H1 (cell line): Measurements from ENCODE around the gene ZNF8. TPM values are rescaled to one million over a fixed set of nuclear protein-coding genes. Genes with fewer than 3 reads are reported as not detected.

Experiments used
- CTCF ChIA-PET: fragments of 300-600 bp; sonication (Branson Sonifier 250); formaldehyde crosslinking; loops from one replicate; lab custom pipeline; 2021; ENCODE audit not compliant: partially characterized antibody; lab: Charles Lee
- POLR2A ChIA-PET: fragments of 300-600 bp; sonication (Branson Sonifier 250); formaldehyde crosslinking; loops from one replicate; lab custom pipeline; 2021; ENCODE audit warnings: inconsistent platforms; ENCODE audit not compliant: partially characterized antibody; lab: Charles Lee
- DNase-seq, 2 experiments: peaks; one replicate each; pipeline versions ENCODE4 v3.0.0 to v3.0.0-alpha.2; 2010 to 2022; ENCODE audit warnings: low spot score in 2 of 2, low read depth in 1 of 2, mixed read lengths in 1 of 2
- FAIRE-seq: peaks from 2 replicates; lab custom pipeline; 2011; peaks lifted over from hg19 to GRCh38; lab: Jason Lieb, UNC
- H2AFZ ChIP-seq: 2 replicates; pipeline ENCODE4 v1.8.1; 2012; ENCODE audit warnings: low read length, inconsistent platforms
- H2AK5ac ChIP-seq: 2 replicates; pipeline ENCODE4 v1.6.1; 2013; ENCODE audit warnings: low read depth, low read length
- H2BK120ac ChIP-seq: replicated peaks from 2 replicates; pipeline ENCODE3; 2013; ENCODE audit warnings: low read depth, low read length, inconsistent platforms
- H2BK12ac ChIP-seq: 2 replicates; pipeline ENCODE4 v1.6.1; 2013; ENCODE audit warnings: low read depth, low read length
- H2BK15ac ChIP-seq: 2 replicates; pipeline ENCODE4 v1.6.1; 2013; ENCODE audit warnings: low read length
- H2BK20ac ChIP-seq: 2 replicates; pipeline ENCODE4 v1.6.1; 2013; ENCODE audit warnings: low read length
- H2BK5ac ChIP-seq: 2 replicates; pipeline ENCODE4 v1.6.1; 2013; ENCODE audit warnings: low read depth, low read length
- H3K14ac ChIP-seq: 2 replicates; pipeline ENCODE4 v1.6.1; 2013; ENCODE audit warnings: inconsistent platforms; ENCODE audit not compliant: insufficient read length
- H3K18ac ChIP-seq: 2 replicates; pipeline ENCODE4 v1.6.1; 2013; ENCODE audit warnings: low read length; ENCODE audit errors: extremely low read depth
- H3K23ac ChIP-seq: 2 replicates; pipeline ENCODE4 v1.6.1; 2013; ENCODE audit warnings: inconsistent platforms; ENCODE audit not compliant: insufficient read length
- H3K23me2 ChIP-seq: 2 replicates; pipeline ENCODE4 v1.6.1; 2013; ENCODE audit warnings: low read depth, low read length
- H3K27ac ChIP-seq: 2 replicates; pipeline ENCODE4 v1.6.1; 2011; ENCODE audit warnings: low read depth, low read length, inconsistent platforms
- H3K27me3 ChIP-seq, 4 experiments: replicated peaks in 1 of 4; 1 replicate in 1 of 4; 2 replicates in 3 of 4; pipeline versions ENCODE4 v1.6.1 to v1.8.1; 2011 to 2013; ENCODE audit warnings: low read length in 3 of 4, mild to moderate bottlenecking in 3 of 4, inconsistent platforms in 2 of 4, mixed read lengths in 2 of 4, moderate library complexity in 1 of 4; ENCODE audit not compliant: control insufficient read depth in 3 of 4, insufficient read depth in 3 of 4; ENCODE audit errors: extremely low read depth in 1 of 4
- H3K36me3 ChIP-seq, 4 experiments: 2 replicates each; pipeline versions ENCODE4 v1.6.1 to v1.8.1; 2011 to 2013; ENCODE audit warnings: mild to moderate bottlenecking in 4 of 4, low read length in 3 of 4, moderate library complexity in 2 of 4, control low read depth in 1 of 4, inconsistent platforms in 1 of 4; ENCODE audit not compliant: insufficient read depth in 4 of 4, control insufficient read depth in 2 of 4
- H3K4ac ChIP-seq: replicated peaks from 2 replicates; pipeline ENCODE3; 2013; ENCODE audit warnings: low read length, low read depth, mixed read lengths, inconsistent platforms; ENCODE audit not compliant: insufficient read length
- H3K4me1 ChIP-seq, 4 experiments: replicated peaks in 1 of 4; 1 replicate in 1 of 4; 2 replicates in 3 of 4; pipeline versions ENCODE4 v1.6.1 to v1.8.1; 2011 to 2013; ENCODE audit warnings: low read length in 3 of 4, inconsistent platforms in 2 of 4, mixed read lengths in 1 of 4; ENCODE audit not compliant: insufficient read depth in 4 of 4, control insufficient read depth in 3 of 4
- H3K4me2 ChIP-seq, 2 experiments: 2 replicates each; pipeline versions ENCODE4 v1.6.1 to v1.8.1; 2011 to 2013; ENCODE audit warnings: low read depth in 2 of 2, low read length in 2 of 2, control low read depth in 1 of 2, inconsistent platforms in 1 of 2, mild to moderate bottlenecking in 1 of 2; ENCODE audit not compliant: insufficient read depth in 1 of 2
- H3K4me3 ChIP-seq, 4 experiments: fragments of 200-600, 300-600 bp in 1 of 4; sonication (generic), shearing (Covaris generic), sonication (Bioruptor Twin) in 1 of 4; 2 replicates each; pipeline versions ENCODE4 v1.5.1 to v1.8.1; 2011 to 2016; ENCODE audit warnings: low read length in 4 of 4, low read depth in 3 of 4, control low read depth in 2 of 4, inconsistent platforms in 2 of 4, mild to moderate bottlenecking in 2 of 4, mixed read lengths in 1 of 4, moderate library complexity in 1 of 4; ENCODE audit not compliant: insufficient read depth in 2 of 4; ENCODE audit errors: extremely low read depth in 1 of 4
- H3K56ac ChIP-seq: replicated peaks from 2 replicates; pipeline ENCODE3; 2013; ENCODE audit warnings: low read depth, mild to moderate bottlenecking, mixed read lengths, low read length, inconsistent platforms; ENCODE audit not compliant: insufficient read length
- H3K79me1 ChIP-seq: 2 replicates; pipeline ENCODE4 v1.6.1; 2013; ENCODE audit warnings: low read depth, low read length, control low read depth
- H3K79me2 ChIP-seq, 2 experiments: 2 replicates each; pipeline versions ENCODE4 v1.6.1 to v1.8.1; 2012 to 2013; ENCODE audit warnings: low read length in 2 of 2, mild to moderate bottlenecking in 2 of 2, inconsistent platforms in 1 of 2; ENCODE audit not compliant: insufficient read depth in 2 of 2, control insufficient read depth in 1 of 2
- H3K9ac ChIP-seq, 4 experiments: replicated peaks in 1 of 4; 1 replicate in 1 of 4; 2 replicates in 3 of 4; pipeline versions ENCODE4 v1.6.1 to v1.8.1; 2011 to 2013; ENCODE audit warnings: low read depth in 3 of 4, low read length in 3 of 4, control low read depth in 2 of 4, mild to moderate bottlenecking in 2 of 4, moderate library complexity in 2 of 4, inconsistent platforms in 1 of 4; ENCODE audit errors: extremely low read depth in 1 of 4
- H3K9me3 ChIP-seq, 2 experiments: 2 replicates each; pipeline versions ENCODE4 v1.6.1 to v1.8.1; 2012 to 2013; ENCODE audit warnings: mild to moderate bottlenecking in 2 of 2, moderate library complexity in 2 of 2, control low read depth in 1 of 2, inconsistent platforms in 1 of 2, low read depth in 1 of 2, low read length in 1 of 2, mixed read lengths in 1 of 2; ENCODE audit not compliant: insufficient read depth in 2 of 2
- H4K20me1 ChIP-seq, 2 experiments: replicated peaks in 1 of 2; 2 replicates each; pipeline versions ENCODE3 to v1.8.1; 2011 to 2013; ENCODE audit warnings: inconsistent platforms in 2 of 2, low read length in 2 of 2, mild to moderate bottlenecking in 1 of 2; ENCODE audit not compliant: insufficient read depth in 2 of 2, control insufficient read depth in 1 of 2
- H4K5ac ChIP-seq: 2 replicates; pipeline ENCODE4 v1.6.1; 2013; ENCODE audit warnings: low read length, low read depth, mixed read lengths, inconsistent platforms; ENCODE audit not compliant: insufficient read length
- H4K8ac ChIP-seq: 2 replicates; pipeline ENCODE4 v1.8.0; 2013; ENCODE audit warnings: mild to moderate bottlenecking, moderate library complexity, low read length, inconsistent platforms; ENCODE audit not compliant: insufficient read depth; ENCODE audit errors: extremely low read depth
- H4K91ac ChIP-seq: replicated peaks from 2 replicates; pipeline ENCODE3; 2013; ENCODE audit warnings: low read length, mixed read lengths, inconsistent platforms; ENCODE audit not compliant: insufficient read length
- CBX8 ChIP-seq: fragments of 300-800, 300-1000 bp; sonication (generic); IDR thresholded peaks from 2 replicates; pipeline ENCODE4 v1.7.1; 2016; ENCODE audit warnings: low read depth, low read length, borderline replicate concordance
- CEBPB ChIP-seq: IDR thresholded peaks from 2 replicates; pipeline ENCODE4 v1.6.1; 2012; ENCODE audit warnings: low read depth, low read length
- HDAC2 ChIP-seq, 2 experiments: fragments of 300-600 bp in 1 of 2; sonication (generic) in 1 of 2; IDR thresholded peaks; 2 replicates each; pipeline ENCODE4 v1.6.1; 2011 to 2012; ENCODE audit warnings: low read depth in 2 of 2, low read length in 2 of 2, mild to moderate bottlenecking in 2 of 2, moderate library complexity in 2 of 2, borderline replicate concordance in 1 of 2, inconsistent platforms in 1 of 2
- KDM4A ChIP-seq: IDR thresholded peaks from one replicate; pipeline ENCODE4 v1.7.1; 2012; ENCODE audit warnings: low read depth, mild to moderate bottlenecking, moderate library complexity, low read length, inconsistent platforms; ENCODE audit not compliant: severe bottlenecking
- MAFK ChIP-seq: IDR thresholded peaks from 2 replicates; pipeline ENCODE4 v1.6.1; 2012; ENCODE audit warnings: low read depth, mild to moderate bottlenecking, improper control_type of control experiment, low read length
- NANOG ChIP-seq: IDR thresholded peaks from 2 replicates; pipeline ENCODE4 v1.6.1; 2011; ENCODE audit warnings: low read length, low read depth, mild to moderate bottlenecking, inconsistent platforms; ENCODE audit not compliant: insufficient read depth, poor library complexity, severe bottlenecking
- POLR2AphosphoS5 ChIP-seq: IDR thresholded peaks from 2 replicates; pipeline ENCODE4 v1.6.1; 2011; ENCODE audit warnings: low read depth, low read length
- RNF2 ChIP-seq: fragments of 200-900, 300-1000 bp; sonication (generic); IDR thresholded peaks from 2 replicates; pipeline ENCODE4 v1.7.1; 2016; ENCODE audit warnings: borderline replicate concordance, low read depth, mild to moderate bottlenecking, antibody characterized with exemption, low read length; ENCODE audit not compliant: poor library complexity, severe bottlenecking; ENCODE audit errors: missing control alignments
- SUZ12 ChIP-seq: fragments of 200-600 bp; sonication (generic); IDR thresholded peaks from 2 replicates; pipeline ENCODE4 v1.6.1; 2012; ENCODE audit warnings: mild to moderate bottlenecking, inconsistent platforms, low read length, moderate library complexity, mixed read lengths
- TAF7 ChIP-seq: optimal IDR thresholded peaks from 2 replicates; pipeline ENCODE3; 2011; ENCODE audit warnings: low read depth, mild to moderate bottlenecking, inconsistent platforms, low read length, moderate library complexity, borderline replicate concordance
- TBP ChIP-seq: IDR thresholded peaks from 2 replicates; pipeline ENCODE4 v1.6.1; 2011; ENCODE audit warnings: low read depth, low read length, improper control_type of control experiment
- WGBS, 2 experiments: shearing (Covaris generic) in 1 of 2; methylation state at CpG; one replicate each; pipeline versions ENCODE4 v1.1.6 to v1.1.7; 2013 to 2015; ENCODE audit warnings: low lambda C conversion rate in 2 of 2, mixed read lengths in 2 of 2, inconsistent platforms in 1 of 2, low coverage in 1 of 2, missing lambda C conversion rate in 1 of 2; ENCODE audit not compliant: insufficient replicate concordance in 2 of 2, insufficient coverage in 1 of 2, insufficient read length in 1 of 2; ENCODE audit errors: extremely low coverage in 1 of 2, missing lambda C conversion rate in 1 of 2; 5-methylcytosine and 5-hydroxymethylcytosine counted together
- polyA plus RNA-seq, 7 experiments: library from polyadenylated mRNA; depleted of rRNA in 3 of 7; stranded (reverse) in 5 of 7; unstranded in 2 of 7; fragments of >200 nt in 5 of 7; fragments of 200-250 nt in 2 of 7; gene quantifications; 1 replicate in 5 of 7; 2 replicates in 1 of 7; 4 replicates in 1 of 7; pipeline versions ENCODE4 v1.2.1 to v1.2.3, GENCODE V29; 2011 to 2013; ENCODE audit warnings: missing spikeins in 2 of 7, mixed read lengths in 2 of 7
- total RNA-seq: library from RNA; stranded (reverse); fragmentation: NEBNext Ultra II Directional; extraction: Animal tissue kit (Norgen Biotek cat#: 25700); gene quantifications from 2 replicates; pipeline ENCODE4 v1.2.1, GENCODE V29; 2021
- TF ChIP-seq, protein P1 (sequence below): IDR thresholded peaks from 2 replicates; pipeline ENCODE4 v1.6.1; 2012; ENCODE audit warnings: inconsistent platforms

Gene ZNF8
- total and polyA plus RNA-seq, 2 of the 8 experiments (the other 6 are each of a cell fraction or from before 2014, with no cell fraction given), result 9.2 to 21.5 TPM

DNA sequence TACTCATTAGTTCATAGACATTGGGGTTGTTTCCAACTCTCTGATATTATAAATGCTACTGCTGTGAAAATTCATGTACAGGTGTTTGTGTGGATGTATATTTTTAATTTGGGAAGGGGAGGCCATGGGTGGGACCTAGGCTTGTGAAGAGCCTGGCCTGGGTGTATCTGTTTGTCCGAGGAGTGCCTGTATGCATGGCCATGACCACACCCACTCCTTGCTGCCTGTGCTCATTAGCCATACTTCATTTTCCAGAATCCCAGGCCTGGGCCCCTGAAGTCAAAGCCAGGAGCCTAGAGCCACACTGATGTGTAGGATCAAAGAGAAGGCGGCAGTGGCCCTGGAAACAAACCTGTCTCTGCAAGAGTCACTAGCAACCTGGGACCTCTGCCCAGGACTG lies 36.8 kb downstream of the ZNF8 start:
- ChIA-PET POLR2A (interaction anchor here (1.6 to 3.3 kb wide), 2 partner anchors 11 to 78 kb away, joined by 3 to 20 read pairs; partner anchors contain the start of gene ZSCAN22), CTCF (interaction anchor here (1.3 kb wide), 1 partner anchor 97 kb away, joined by 3 read pairs; no protein-coding TSS in a partner anchor)
- no peaks in the 10 kb centered on the region; a peak in 1 of 4 replicates for H3K79me2 ChIP-seq
- H3K4me3 ChIP-seq, result no peak overlapping the region
- 100% methylated on average over 2 of the region's 2 CpGs; no CpG with 5 or more reads in 1 of the 2 experiments for WGBS, 2 experiments
- no peak for DNase-seq
- H2AFZ ChIP-seq, result no peak overlapping the region
- H2BK12ac ChIP-seq, result no peak overlapping the region
- H3K36me3 ChIP-seq, result peaks cover 7 to 35% (median 27%) of the 10 kb centered on the region in 4 experiments
- no peak overlapping the region for H3K56ac ChIP-seq
- no peak overlapping the region for H4K8ac ChIP-seq
- peaks cover 6 to 16% of the 10 kb centered on the region in 2 experiments for H4K20me1 ChIP-seq
- no peak overlapping the region for H2BK5ac ChIP-seq
- no peak overlapping the region for H3K4me2 ChIP-seq
- H3K4ac ChIP-seq, result no peak overlapping the region
- peaks cover 3% of the 10 kb centered on the region for H3K79me1 ChIP-seq
- no peak overlapping the region for H3K23ac ChIP-seq
- no peak overlapping the region for H2AK5ac ChIP-seq
- H3K27ac ChIP-seq, result no peak overlapping the region
- H3K4me1 ChIP-seq, result no peaks in the 10 kb centered on the region
- no peaks in the 10 kb centered on the region; a peak in 1 of 7 replicates for H3K27me3 ChIP-seq
- H3K9me3 ChIP-seq, result no peaks in the 10 kb centered on the region
- H3K14ac ChIP-seq, result no peak overlapping the region
- no peak overlapping the region for H2BK15ac ChIP-seq
- H4K5ac ChIP-seq, result no peak overlapping the region
- no peak overlapping the region for H2BK120ac ChIP-seq
- no peak overlapping the region for H3K9ac ChIP-seq
- no peak overlapping the region for H3K18ac ChIP-seq
- H4K91ac ChIP-seq, result no peak overlapping the region
- H3K23me2 ChIP-seq, result no peaks in the 10 kb centered on the region
- H2BK20ac ChIP-seq, result no peak overlapping the region
- FAIRE-seq, result no peak
- TF ChIP-seq MAFK (no peak), CBX8 (no peak), HDAC2 (IDR thresholded peaks at IDR 0.05; ENCODE audit: borderline replicate concordance in 1 of 2, low read depth in 2 of 2, low read length in 2 of 2) (no peak), TAF7 (no peak), CEBPB (no peak), RNF2 (no peak), NANOG (no peak), TBP (no peak), SUZ12 (no peak), KDM4A (no peak), POLR2AphosphoS5 (no peak)
- TF ChIP-seq, protein P1, sequence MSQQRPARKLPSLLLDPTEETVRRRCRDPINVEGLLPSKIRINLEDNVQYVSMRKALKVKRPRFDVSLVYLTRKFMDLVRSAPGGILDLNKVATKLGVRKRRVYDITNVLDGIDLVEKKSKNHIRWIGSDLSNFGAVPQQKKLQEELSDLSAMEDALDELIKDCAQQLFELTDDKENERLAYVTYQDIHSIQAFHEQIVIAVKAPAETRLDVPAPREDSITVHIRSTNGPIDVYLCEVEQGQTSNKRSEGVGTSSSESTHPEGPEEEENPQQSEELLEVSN, result no peak
